K562 (cell line): Measurements from ENCODE around the gene LPCAT1. TPM values are rescaled to one million over a fixed set of nuclear protein-coding genes. Genes with fewer than 3 reads are reported as not detected.

Source experiments
- ATAC-seq: fragments of 200-7000 bp; cut with Tn5 transposase; 3 replicates; pipeline ENCODE4 v1.9.1; 2020; ENCODE audit warnings: moderate library complexity
- BruUV-seq: library from RNA; stranded (reverse); fragments of 400-500 nt; replicated peaks from 2 replicates; lab custom pipeline; 2021; lab: Mats Ljungman, UMichigan
- CTCF ChIA-PET: fragments of 300-600 bp; formaldehyde crosslinking; extraction: SDS; loops from one replicate; lab custom pipeline; 2021; ENCODE audit warnings: low intra/inter-chr PET ratio; lab: Yijun Ruan, JAX
- POLR2A ChIA-PET: fragments of 300-600, 350-650 bp; sonication (Branson Sonifier 250); formaldehyde crosslinking; extraction: SDS; loops from one replicate; lab custom pipeline; 2021; ENCODE audit warnings: antibody characterized with exemption, inconsistent platforms; lab: Yijun Ruan, JAX
- DNase-seq, 4 experiments: peaks; one replicate each; pipeline versions ENCODE4 v3.0.0 to v3.0.0-alpha.2; 2011 to 2018; ENCODE audit warnings: low spot score in 3 of 4, mixed read lengths in 3 of 4; ENCODE audit errors: extremely low read depth in 1 of 4
- FAIRE-seq: peaks from 2 replicates; lab custom pipeline; 2011; peaks lifted over from hg19 to GRCh38; lab: Jason Lieb, UNC
- H2AFZ ChIP-seq: 2 replicates; pipeline ENCODE4 v1.6.0; 2011; ENCODE audit warnings: low read depth, low read length, control low read depth, inconsistent platforms
- H3K27ac ChIP-seq: fragments of 200-600 bp; 3 replicates; pipeline ENCODE4 v1.8.0; 2011; ENCODE audit warnings: low read depth, mild to moderate bottlenecking, control low read depth, inconsistent platforms, low read length, moderate library complexity, mixed read lengths; ENCODE audit errors: extremely low read depth
- H3K27me3 ChIP-seq, 2 experiments: fragments of 300-600 bp in 1 of 2; 2 replicates in 1 of 2; 3 replicates in 1 of 2; pipeline versions ENCODE4 v1.6.0 to v1.8.0; 2011; ENCODE audit warnings: inconsistent platforms in 2 of 2, low read length in 2 of 2, mild to moderate bottlenecking in 1 of 2, mixed read lengths in 1 of 2, moderate library complexity in 1 of 2; ENCODE audit not compliant: control insufficient read depth in 2 of 2, insufficient read depth in 2 of 2
- H3K36me3 ChIP-seq: fragments of 300-600 bp; 3 replicates; pipeline ENCODE4 v1.8.0; 2011; ENCODE audit warnings: mild to moderate bottlenecking, low read length, inconsistent platforms; ENCODE audit not compliant: control insufficient read depth, insufficient read depth
- H3K4me1 ChIP-seq, 2 experiments: fragments of 200-600 bp in 1 of 2; replicated peaks in 1 of 2; 2 replicates in 1 of 2; 3 replicates in 1 of 2; pipeline versions ENCODE4 v1.5.1 to v1.8.0; 2011; ENCODE audit warnings: inconsistent platforms in 2 of 2, low read length in 2 of 2, mild to moderate bottlenecking in 1 of 2, mixed read lengths in 1 of 2, moderate library complexity in 1 of 2; ENCODE audit not compliant: control insufficient read depth in 2 of 2, insufficient read depth in 2 of 2
- H3K4me2 ChIP-seq: 2 replicates; pipeline ENCODE4 v1.6.1; 2011; ENCODE audit warnings: low read length, control low read depth, inconsistent platforms, mixed read lengths; ENCODE audit not compliant: insufficient read depth
- H3K4me3 ChIP-seq: fragments of 200-600 bp; sonication (generic), shearing (Covaris generic); 2 replicates; pipeline ENCODE4 v1.5.1; 2016; ENCODE audit warnings: control low read depth, inconsistent platforms
- H3K79me2 ChIP-seq: fragments of 200-600 bp; 3 replicates; pipeline ENCODE4 v1.8.0; 2011; ENCODE audit warnings: low read length, inconsistent platforms; ENCODE audit not compliant: control insufficient read depth, insufficient read depth
- H3K9ac ChIP-seq, 2 experiments: 2 replicates each; pipeline versions ENCODE4 v1.6.0 to v1.6.1; 2011; ENCODE audit warnings: low read depth in 2 of 2, low read length in 2 of 2, control low read depth in 1 of 2, inconsistent platforms in 1 of 2, mild to moderate bottlenecking in 1 of 2, mixed read lengths in 1 of 2; ENCODE audit not compliant: insufficient read depth in 1 of 2
- H3K9me1 ChIP-seq: one replicate; pipeline ENCODE4 v1.6.0; 2011; ENCODE audit warnings: inconsistent platforms, mild to moderate bottlenecking, low read length, moderate library complexity; ENCODE audit not compliant: control insufficient read depth, insufficient read depth
- H3K9me3 ChIP-seq: replicated peaks from 2 replicates; pipeline ENCODE4 v1.5.1; 2011; ENCODE audit warnings: low read depth, low read length, inconsistent platforms; ENCODE audit not compliant: control insufficient read depth, insufficient read depth
- H4K20me1 ChIP-seq: replicated peaks from 2 replicates; pipeline ENCODE4 v1.6.1; 2011; ENCODE audit warnings: low read length, inconsistent platforms, mixed read lengths; ENCODE audit not compliant: control insufficient read depth, insufficient read depth
- CBX2 ChIP-seq: fragments of 200-600 bp; sonication (generic); IDR thresholded peaks from one replicate; pipeline ENCODE4 v1.6.1; 2012; ENCODE audit warnings: mild to moderate bottlenecking, low read length, inconsistent platforms; ENCODE audit not compliant: insufficient read depth, poor library complexity, severe bottlenecking
- HIVEP1 ChIP-seq: fragments of 250-450 bp; sonication (Bioruptor Pico); IDR thresholded peaks from 2 replicates; pipeline ENCODE4 v1.4.0; 2020; ENCODE audit warnings: mild to moderate bottlenecking
- KAT7 ChIP-seq: sonication (generic); formaldehyde crosslinking; IDR thresholded peaks from 2 replicates; pipeline ENCODE4 v1.8.0; 2022; ENCODE audit warnings: missing genetic modification reagents, mild to moderate bottlenecking, borderline replicate concordance
- LARP7 ChIP-seq: fragments of 450-650 bp; IDR thresholded peaks from 2 replicates; pipeline ENCODE4 v1.6.1; 2016
- RBM39 ChIP-seq: fragments of 200-400 bp; formaldehyde crosslinking; optimal IDR thresholded peaks from 2 replicates; pipeline ENCODE3; 2018; ENCODE audit warnings: low read depth, low read length
- ZFP1 ChIP-seq: fragments of 450-650 bp; formaldehyde crosslinking; IDR thresholded peaks from 2 replicates; pipeline ENCODE4 v1.4.0; 2020; ENCODE audit warnings: mild to moderate bottlenecking, mixed read lengths
- ZNF274 ChIP-seq: IDR thresholded peaks from 2 replicates; pipeline ENCODE4 v1.6.1; 2011; ENCODE audit warnings: low read depth, mild to moderate bottlenecking, low read length, moderate library complexity, borderline replicate concordance
- ZNF282 ChIP-seq: sonication (generic); formaldehyde crosslinking; IDR thresholded peaks from 2 replicates; pipeline ENCODE4 v1.8.1; 2023; ENCODE audit warnings: missing genetic modification reagents
- ZNF57 ChIP-seq: fragments of 450-650 bp; formaldehyde crosslinking; IDR thresholded peaks from 2 replicates; pipeline ENCODE4 v1.4.0; 2020; ENCODE audit warnings: mild to moderate bottlenecking, moderate library complexity
- WGBS: fragments of 100-300 bp; shearing (Covaris generic); methylation state at CpG from one replicate; pipeline ENCODE4 v1.1.6; 2016; ENCODE audit warnings: low coverage, mixed read lengths; ENCODE audit not compliant: insufficient coverage; ENCODE audit errors: missing lambda C conversion rate; 5-methylcytosine and 5-hydroxymethylcytosine counted together
- in situ Hi-C: fragments of 300-500 bp; cut with MboI; formaldehyde crosslinking; loops from 4 replicates; pipeline ENCODE4 v1.15.0; 2018; ENCODE audit warnings: inconsistent platforms, mixed read lengths
- intact Hi-C: fragments of 100-400 bp; cut with micrococcal nuclease; formaldehyde crosslinking; loops from 2 replicates; pipeline ENCODE4 v1.14.2; 2022
- polyA plus RNA-seq, 8 experiments: library from polyadenylated mRNA; depleted of rRNA in 4 of 8; stranded (reverse) in 5 of 8; unstranded in 3 of 8; fragments of >200 nt; fragmentation: Nextera tagmentation in 2 of 8; fragmentation: Illumina TruSeq in 1 of 8; extraction: Ambion mirVana in 2 of 8; extraction: Trizol in 1 of 8; gene quantifications; 2 replicates each; pipeline versions ENCODE4 v1.2.1 to v1.2.3, GENCODE V29; 2011 to 2014; ENCODE audit warnings: inconsistent platforms in 1 of 8, missing spikeins in 1 of 8
- total RNA-seq, 7 experiments: library from RNA; depleted of rRNA in 6 of 7; stranded (reverse); fragments of >200 nt in 6 of 7; fragmentation: Illumina TruSeq in 2 of 7; extraction: Trizol in 2 of 7; gene quantifications; 2 replicates each; pipeline versions ENCODE4 v1.2.1 to v1.2.3, GENCODE V29; 2011 to 2021; ENCODE audit warnings: low replicate concordance in 1 of 7
- TF ChIP-seq, protein P1 (sequence below): fragments of 450-650 bp; formaldehyde crosslinking; IDR thresholded peaks from 2 replicates; pipeline ENCODE4 v1.4.0; 2020; ENCODE audit warnings: mild to moderate bottlenecking, moderate library complexity
- TF ChIP-seq, protein P2 (sequence below): fragments of 450-650 bp; formaldehyde crosslinking; IDR thresholded peaks from 2 replicates; pipeline ENCODE4 v1.4.0; 2020; ENCODE audit warnings: mild to moderate bottlenecking, moderate library complexity
- TF ChIP-seq, protein P3 (sequence below), 2 experiments: fragments of 250-450 bp in 1 of 2; fragments of 450-650 bp in 1 of 2; sonication (Bioruptor Pico) in 1 of 2; IDR thresholded peaks; 2 replicates each; pipeline versions ENCODE4 v1.6.1 to v1.8.0; 2016 to 2021; ENCODE audit warnings: mild to moderate bottlenecking in 2 of 2, moderate library complexity in 2 of 2, missing compliant biosample characterization in 1 of 2, missing genetic modification characterization in 1 of 2

Gene LPCAT1
- total and polyA plus RNA-seq, 9 of the 15 experiments (the other 6 are each of a cell fraction or from before 2014, with no cell fraction given), result 0.14 to 18.4 (median 13.9) TPM

GRCh38 chr5:1563617-1564181 lies 39.9 kb upstream of the LPCAT1 start:
- Histone ChIP-seq H2AFZ (no peak overlapping the region), H3K36me3 (no peaks in the 10 kb centered on the region), H3K9me1 (no peaks in the 10 kb centered on the region), H3K27me3 (peaks cover 35 to 60% of the 10 kb centered on the region in 2 experiments), H3K4me2 (no peak overlapping the region), H3K4me3 (no peak overlapping the region), H3K27ac (no peak overlapping the region), H3K4me1 (peaks cover 0 to 19% of the 10 kb centered on the region in 2 experiments; a peak in 2 of 5 replicates), H3K79me2 (no peaks in the 10 kb centered on the region), H3K9me3 (0 out of 2 replicates have a peak, but pooled peaks cover 2% of the 10 kb centered on the region), H4K20me1 (no peaks in the 10 kb centered on the region; the same call in 1 of the 2 replicates), H3K9ac (no peak overlapping the region; a peak in 1 of 4 replicates)
- FAIRE-seq (no peak), DNase-seq (peak in 1 of 4 experiments; percentile 21), ATAC-seq (peak; percentile 17)
- POLR2A ChIA-PET, result interaction anchor here (0.6 to 0.7 kb wide), 2 partner anchors 13 to 92 kb away, joined by 3 read pairs; no protein-coding TSS in a partner anchor
- intact Hi-C loops, result no loop called here
- in situ Hi-C loops, result no loop called here
- CTCF ChIA-PET, result no interaction called here
- 4% methylated on average over 7 of the region's 7 CpGs for WGBS
- TF ChIP-seq ZFP1 (CRISPR knock-in tag) (no peak), ZNF282 (CRISPR knock-in tag) (no peak), ZNF57 (CRISPR knock-in tag) (no peak), RBM39 (no peak), CBX2 (no peak), KAT7 (CRISPR knock-in tag) (no peak), LARP7 (no peak), HIVEP1 (CRISPR knock-in tag) (no peak), ZNF274 (no peak)
- TF ChIP-seq, protein P1, sequence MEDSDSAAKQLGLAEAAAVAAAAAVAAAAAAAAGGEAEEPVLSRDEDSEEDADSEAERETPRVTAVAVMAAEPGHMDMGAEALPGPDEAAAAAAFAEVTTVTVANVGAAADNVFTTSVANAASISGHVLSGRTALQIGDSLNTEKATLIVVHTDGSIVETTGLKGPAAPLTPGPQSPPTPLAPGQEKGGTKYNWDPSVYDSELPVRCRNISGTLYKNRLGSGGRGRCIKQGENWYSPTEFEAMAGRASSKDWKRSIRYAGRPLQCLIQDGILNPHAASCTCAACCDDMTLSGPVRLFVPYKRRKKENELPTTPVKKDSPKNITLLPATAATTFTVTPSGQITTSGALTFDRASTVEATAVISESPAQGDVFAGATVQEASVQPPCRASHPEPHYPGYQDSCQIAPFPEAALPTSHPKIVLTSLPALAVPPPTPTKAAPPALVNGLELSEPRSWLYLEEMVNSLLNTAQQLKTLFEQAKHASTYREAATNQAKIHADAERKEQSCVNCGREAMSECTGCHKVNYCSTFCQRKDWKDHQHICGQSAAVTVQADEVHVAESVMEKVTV (CRISPR knock-in tag), result no peak
- TF ChIP-seq, protein P2, sequence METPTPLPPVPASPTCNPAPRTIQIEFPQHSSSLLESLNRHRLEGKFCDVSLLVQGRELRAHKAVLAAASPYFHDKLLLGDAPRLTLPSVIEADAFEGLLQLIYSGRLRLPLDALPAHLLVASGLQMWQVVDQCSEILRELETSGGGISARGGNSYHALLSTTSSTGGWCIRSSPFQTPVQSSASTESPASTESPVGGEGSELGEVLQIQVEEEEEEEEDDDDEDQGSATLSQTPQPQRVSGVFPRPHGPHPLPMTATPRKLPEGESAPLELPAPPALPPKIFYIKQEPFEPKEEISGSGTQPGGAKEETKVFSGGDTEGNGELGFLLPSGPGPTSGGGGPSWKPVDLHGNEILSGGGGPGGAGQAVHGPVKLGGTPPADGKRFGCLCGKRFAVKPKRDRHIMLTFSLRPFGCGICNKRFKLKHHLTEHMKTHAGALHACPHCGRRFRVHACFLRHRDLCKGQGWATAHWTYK (CRISPR knock-in tag), result no peak
- TF ChIP-seq, protein P3, sequence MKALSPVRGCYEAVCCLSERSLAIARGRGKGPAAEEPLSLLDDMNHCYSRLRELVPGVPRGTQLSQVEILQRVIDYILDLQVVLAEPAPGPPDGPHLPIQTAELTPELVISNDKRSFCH (CRISPR knock-in tag; IDR thresholded peaks at IDR 0.05), result no peak
- TF ChIP-seq, protein P3 (tag; IDR thresholded peaks at IDR 0.05), result no peak
- no TSS peak for BruUV-seq
